Measurements from ENCODE around the gene EIF2B5. TPM values are rescaled to one million over a fixed set of nuclear protein-coding genes. Genes with fewer than 3 reads are reported as not detected.

Gene EIF2B5
- total RNA-seq, 4 donors from 2014 or later: 28.8 to 51.0 (median 36.5) TPM

GRCh38 chr3:184186902-184187207 lies 51.7 kb downstream of the EIF2B5 start:
- WGBS, 2 donors: 7 to 8% methylated on average over 3 of the region's 3 CpGs
- H3K36me3 ChIP-seq: peaks cover 2 to 71% (median 21%) of the 10 kb centered on the region in 3 donors

GRCh38 chr3:184188080-184188479 lies 52.9 kb downstream of the EIF2B5 start:
- Histone ChIP-seq H3K4me3 (no peak overlapping the region), H3K36me3 (peaks cover 2 to 71% (median 27%) of the 10 kb centered on the region in 3 donors), H3K27ac (no peak overlapping the region), H3K27me3 (no peaks in the 10 kb centered on the region), H3K4me1 (peaks cover 6 to 38% (median 15%) of the 10 kb centered on the region in 4 donors), H3K9me3 (no peaks in the 10 kb centered on the region)
- TF ChIP-seq POLR2A (IDR thresholded peaks at IDR 0.05): no peak
- TF ChIP-seq CTCF (IDR thresholded peaks at IDR 0.05): no peak
- TF ChIP-seq EP300 (IDR thresholded peaks at IDR 0.05): no peak
- WGBS, 2 donors: 86 to 87% methylated on average over 17 of the region's 17 CpGs
- DNase-seq (ENCODE audit: low spot score in 2 of 2): no peak

More at GRCh38 chr3:184186902-184187207, 51.7 kb downstream of the EIF2B5 start:
- Histone ChIP-seq H3K27ac (peak overlapping the region in 2 of 4 donors; percentile 87), H3K4me3 (peak overlapping the region; percentile 75 to 97 (median 79)), H3K27me3 (no peaks in the 10 kb centered on the region), H3K4me1 (peaks cover 6 to 38% (median 15%) of the 10 kb centered on the region in 4 donors), H3K9me3 (no peaks in the 10 kb centered on the region)
- TF ChIP-seq CTCF (IDR thresholded peaks at IDR 0.05) (no peak), EP300 (IDR thresholded peaks at IDR 0.05) (no peak), POLR2A (IDR thresholded peaks at IDR 0.05) (no peak)
- no peak for DNase-seq (ENCODE audit: low spot score in 2 of 2)

GRCh38 chr3:184189421-184189820 lies 54.3 kb downstream of the EIF2B5 start:
- 91 to 97% methylated on average over 13 of the region's 13 CpGs for WGBS, 2 donors
- Histone ChIP-seq H3K9me3 (no peaks in the 10 kb centered on the region), H3K27me3 (no peaks in the 10 kb centered on the region), H3K27ac (no peak overlapping the region), H3K36me3 (peaks cover 4 to 71% (median 39%) of the 10 kb centered on the region in 3 donors), H3K4me1 (peaks cover 6 to 38% (median 15%) of the 10 kb centered on the region in 4 donors), H3K4me3 (no peak overlapping the region)
- TF ChIP-seq POLR2A (IDR thresholded peaks at IDR 0.05) (no peak), EP300 (IDR thresholded peaks at IDR 0.05) (no peak)
- no peak for DNase-seq (ENCODE audit: low spot score in 2 of 2)

- TF ChIP-seq CTCF (IDR thresholded peaks at IDR 0.05) (no peak), EP300 (IDR thresholded peaks at IDR 0.05) (no peak), POLR2A (IDR thresholded peaks at IDR 0.05) (no peak)
- Histone ChIP-seq H3K9me3 (no peaks in the 10 kb centered on the region), H3K27ac (no peak overlapping the region), H3K4me3 (no peak overlapping the region), H3K36me3 (peaks cover 4 to 94% (median 39%) of the 10 kb centered on the region in 3 donors), H3K4me1 (peaks cover 0 to 13% (median 0%) of the 10 kb centered on the region in 4 donors), H3K27me3 (no peaks in the 10 kb centered on the region)
- DNase-seq (ENCODE audit: low spot score in 2 of 2): no peak
- 92 to 93% methylated on average over 10 of the region's 10 CpGs for WGBS, 2 donors
Observed at GRCh38 chr3:184192889-184193288, 57.7 kb downstream of the EIF2B5 start.

GRCh38 chr3:184193991-184194539 lies 58.9 kb downstream of the EIF2B5 start:
- no peaks in the 10 kb centered on the region for H3K27me3 ChIP-seq
- H3K27ac ChIP-seq: no peak overlapping the region
- TF ChIP-seq EP300 (IDR thresholded peaks at IDR 0.05) (no peak), CTCF (IDR thresholded peaks at IDR 0.05) (no peak), POLR2A (IDR thresholded peaks at IDR 0.05) (no peak)
- H3K4me1 ChIP-seq: peaks cover 0 to 2% (median 0%) of the 10 kb centered on the region in 4 donors
- no peak overlapping the region for H3K4me3 ChIP-seq
- no peak for DNase-seq (ENCODE audit: low spot score in 2 of 2)
- 85 to 86% methylated on average over 9 of the region's 9 CpGs for WGBS, 2 donors
- peaks cover 4 to 83% (median 39%) of the 10 kb centered on the region in 3 donors for H3K36me3 ChIP-seq
- no peaks in the 10 kb centered on the region for H3K9me3 ChIP-seq

Small RNAs within 50 kb of the gene (small RNA-seq; reads per million reads assigned to genes)
- gene RF00019: not detected

Other genes with a start within 250 kb of the EIF2B5 start
- 10 to 100 TPM; 34.9 to 61.2 (median 45.0) TPM for gene ABCC5, start 117.5 kb upstream of the EIF2B5 start, total RNA-seq
- not detected for gene HTR3D, start 103.6 kb upstream of the EIF2B5 start, total RNA-seq
- gene HTR3C, start 82.3 kb upstream of the EIF2B5 start, total RNA-seq: not detected
- gene HTR3E, start 38.3 kb upstream of the EIF2B5 start, total RNA-seq: not detected
- gene DVL3, start 20.0 kb downstream of the EIF2B5 start, total RNA-seq: 10 to 100 TPM; 45.2 to 86.5 (median 66.1) TPM
- 100 to 1,000 TPM; 182 to 212 (median 199) TPM for gene AP2M1, start 39.5 kb downstream of the EIF2B5 start, total RNA-seq
- 10 to 100 TPM; 51.6 to 96.9 (median 64.0) TPM for gene ABCF3, start 50.8 kb downstream of the EIF2B5 start, total RNA-seq
- gene VWA5B2, start 94.2 kb downstream of the EIF2B5 start, total RNA-seq: 1 to 10 TPM in 1 of 4 donors, under 1 TPM in 2, not detected in 1; 0.21 to 1.8 (median 0.22) TPM
- 10 to 100 TPM; 38.9 to 79.5 (median 58.7) TPM for gene ALG3, start 113.6 kb downstream of the EIF2B5 start, total RNA-seq
- gene EEF1AKMT4, start 114.3 kb downstream of the EIF2B5 start, total RNA-seq: 1 to 10 TPM in 3 of 4 donors, under 1 TPM in 1; 0.98 to 4.8 (median 2.5) TPM
- gene CAMK2N2, start 126.2 kb downstream of the EIF2B5 start, total RNA-seq: not detected
- gene ECE2, start 140.7 kb downstream of the EIF2B5 start, total RNA-seq: not detected
- gene PSMD2, start 163.9 kb downstream of the EIF2B5 start, total RNA-seq: 100 to 1,000 TPM; 122 to 226 (median 152) TPM
- gene EIF4G1, start 179.2 kb downstream of the EIF2B5 start, total RNA-seq: 100 to 1,000 TPM; 173 to 248 (median 192) TPM
- gene FAM131A, start 202.2 kb downstream of the EIF2B5 start, total RNA-seq: 10 to 100 TPM; 35.0 to 45.3 (median 39.6) TPM
- gene CLCN2, start 226.2 kb downstream of the EIF2B5 start, total RNA-seq: 10 to 100 TPM; 51.3 to 86.3 (median 54.9) TPM
- 100 to 1,000 TPM in 1 of 4 donors, 10 to 100 TPM in 3; 65.1 to 181 (median 95.3) TPM for gene POLR2H, start 226.4 kb downstream of the EIF2B5 start, total RNA-seq
- under 1 TPM in 3 of 4 donors, not detected in 1; 0.20 to 0.84 (median 0.44) TPM for gene THPO, start 242.8 kb downstream of the EIF2B5 start, total RNA-seq
- 10 to 100 TPM; 29.1 to 44.6 (median 34.3) TPM for gene CHRD, start 244.7 kb downstream of the EIF2B5 start, total RNA-seq